Heart left ventricle (tissue), 16 donors: Measurements from ENCODE around the gene DOCK8. TPM values are rescaled to one million over a fixed set of nuclear protein-coding genes. Genes with fewer than 3 reads are reported as not detected.
"Not testable (repeated sequence)": the region's sequence is repeated elsewhere in the genome, so short reads cannot be mapped to it uniquely, and the experiment has no call there.

Experiments used
- ATAC-seq, 4 donors: fragments of 200-7000 bp; cut with Tn5 transposase; one replicate each; pipeline ENCODE4 v1.9.1; 2020 to 2022; ENCODE audit warnings: moderate library complexity in 4 of 4, mild to moderate bottlenecking in 3 of 4, moderate number of reproducible peaks in 1 of 4
- DNase-seq, 5 donors: peaks; one replicate each; pipeline ENCODE4 v3.0.0-alpha.2; 2020
- H3K27ac ChIP-seq, 12 donors: fragments of 200-600 bp; sonication (generic) in 4 of 12; one replicate each; pipeline versions ENCODE4 v1.5.0 to v1.8.0; 2016 to 2022; ENCODE audit warnings: mild to moderate bottlenecking in 2 of 12
- H3K27me3 ChIP-seq, 9 donors: fragments of 200-600 bp; sonication (generic) in 2 of 9; one replicate each; pipeline versions ENCODE4 v1.5.1 to v1.8.0; 2016 to 2022; ENCODE audit warnings: mild to moderate bottlenecking in 3 of 9
- H3K36me3 ChIP-seq, 9 donors: fragments of 200-600 bp; sonication (generic) in 2 of 9; one replicate each; pipeline versions ENCODE4 v1.5.0 to v1.8.0; 2018 to 2022; ENCODE audit warnings: mild to moderate bottlenecking in 2 of 9
- H3K4me1 ChIP-seq, 12 donors: fragments of 200-600 bp; sonication (generic) in 4 of 12; one replicate each; pipeline versions ENCODE4 v1.5.0 to v1.8.0; 2016 to 2022; ENCODE audit warnings: mild to moderate bottlenecking in 3 of 12
- H3K4me3 ChIP-seq, 12 donors: fragments of 200-600 bp; sonication (generic) in 4 of 12; one replicate each; pipeline versions ENCODE4 v1.5.0 to v1.8.0; 2017 to 2022; ENCODE audit warnings: mild to moderate bottlenecking in 9 of 12, moderate library complexity in 4 of 12
- H3K9me3 ChIP-seq, 12 donors: fragments of 200-600 bp; sonication (generic) in 4 of 12; one replicate each; pipeline versions ENCODE4 v1.5.0 to v1.8.0; 2016 to 2022; ENCODE audit warnings: mild to moderate bottlenecking in 1 of 12
- POLR2A ChIP-seq, 2 donors: fragments of 450-650 bp; IDR thresholded peaks; one replicate each; pipeline ENCODE4 v1.6.1; 2017; ENCODE audit warnings: antibody characterized with exemption in 2 of 2, mild to moderate bottlenecking in 2 of 2, moderate library complexity in 2 of 2
- WGBS, 4 donors: extraction: QIAGEN DNeasy Blood & Tissue Kit in 2 of 4; methylation state at CpG; one replicate each; pipeline versions ENCODE4 v1.1.5 to v1.1.7; 2013 to 2018; 5-methylcytosine and 5-hydroxymethylcytosine counted together
- intact Hi-C, 10 donors: fragments of 100-400 bp; cut with DNase I; formaldehyde crosslinking; loops; one replicate each; pipeline versions ENCODE4 v1.11.1 to v1.14.2; 2022
- long read RNA-seq, 3 donors: library from polyadenylated mRNA; unstranded; transcript quantifications; one replicate each; pipeline ENCODE4 v2.0.0, GENCODE V29; 2020 to 2021
- polyA plus RNA-seq, 2 donors: library from polyadenylated mRNA; stranded (reverse); fragments of 200-250 nt; gene quantifications; one replicate each; pipeline ENCODE4 v1.2.3, GENCODE V29; 2013
- total RNA-seq, 9 donors: library from RNA; depleted of rRNA in 2 of 9; stranded (reverse); fragments of >200 nt in 2 of 9; fragmentation: NEBNext Ultra II Directional in 3 of 9; extraction: Animal tissue kit (Norgen Biotek cat#: 25700) in 3 of 9; gene quantifications; one replicate each; pipeline versions ENCODE4 v1.1.0 to v1.2.4, GENCODE V29; 2016 to 2023
- TF ChIP-seq, protein P1 (sequence below), 12 donors: fragments of 200-600 bp; sonication (generic) in 4 of 12; IDR thresholded peaks; one replicate each; pipeline versions ENCODE4 v1.5.0 to v1.8.0; 2018 to 2022; ENCODE audit warnings: antibody characterized with exemption in 12 of 12, mild to moderate bottlenecking in 5 of 12
- donor health status: ischemic (EF 13 %, LVEDD 7.1; RV severe dilation, severe dysfunction).
- donor health status: healthy with polysubstance abuse.
- donor health status: DM: no; HTN: yes; CAD: no.
- donor health status: DM: no; HTN: no; CAD: no.
- donor health status: ischemic (EF 25% LVEDD 6.9; RV normal size, moderate dysfunction).
- donor health status: ischemic (EF 25% LVEDD 5.7; RV mildly dilated, moderate dysfunction).
- donor health status: healthy.
- donor health status: DM: yes; HTN: yes; CAD: no.
- donor health status: ischemic (EF 35%, LVEDD 5.7; RV mildly dilated, moderate dysfunction).
- donor health status: nonischemic (EF 11% LVEDD 7.7; RV severe dilation, severe dysfunction).
- donor health status: DM: yes; HTN: yes; CAD: no.
- donor health status: PGD.
- donor health status: ischemic (EF 29% LVEDD 5.4; RV normal size, mild dysfunction).
- donor health status: nonischemic (EF 23%, LVEDD 6.1; RV moderate dilation, normal function).

The DOCK8 gene
- 10 to 100 TPM in 2 of 9 donors, 1 to 10 TPM in 7; 2.2 to 36.1 (median 3.0) TPM for total RNA-seq
- polyA plus RNA-seq, result 1 to 10 TPM; 1.2 to 1.3 TPM
- long read RNA-seq, donor 1, partial matches to known transcripts, result 2 of 2 reads
- long read RNA-seq, donor 1, other reads (novel, unspliced or antisense), result 0 of 2 reads
- long read RNA-seq, donor 2, partial matches to known transcripts, result 1 of 2 reads
- long read RNA-seq, donor 2, other reads (novel, unspliced or antisense), result 1 of 2 reads
- long read RNA-seq, donor 3, partial matches to known transcripts, result 4 of 4 reads
- long read RNA-seq, donor 3, other reads (novel, unspliced or antisense), result 0 of 4 reads

DNA sequence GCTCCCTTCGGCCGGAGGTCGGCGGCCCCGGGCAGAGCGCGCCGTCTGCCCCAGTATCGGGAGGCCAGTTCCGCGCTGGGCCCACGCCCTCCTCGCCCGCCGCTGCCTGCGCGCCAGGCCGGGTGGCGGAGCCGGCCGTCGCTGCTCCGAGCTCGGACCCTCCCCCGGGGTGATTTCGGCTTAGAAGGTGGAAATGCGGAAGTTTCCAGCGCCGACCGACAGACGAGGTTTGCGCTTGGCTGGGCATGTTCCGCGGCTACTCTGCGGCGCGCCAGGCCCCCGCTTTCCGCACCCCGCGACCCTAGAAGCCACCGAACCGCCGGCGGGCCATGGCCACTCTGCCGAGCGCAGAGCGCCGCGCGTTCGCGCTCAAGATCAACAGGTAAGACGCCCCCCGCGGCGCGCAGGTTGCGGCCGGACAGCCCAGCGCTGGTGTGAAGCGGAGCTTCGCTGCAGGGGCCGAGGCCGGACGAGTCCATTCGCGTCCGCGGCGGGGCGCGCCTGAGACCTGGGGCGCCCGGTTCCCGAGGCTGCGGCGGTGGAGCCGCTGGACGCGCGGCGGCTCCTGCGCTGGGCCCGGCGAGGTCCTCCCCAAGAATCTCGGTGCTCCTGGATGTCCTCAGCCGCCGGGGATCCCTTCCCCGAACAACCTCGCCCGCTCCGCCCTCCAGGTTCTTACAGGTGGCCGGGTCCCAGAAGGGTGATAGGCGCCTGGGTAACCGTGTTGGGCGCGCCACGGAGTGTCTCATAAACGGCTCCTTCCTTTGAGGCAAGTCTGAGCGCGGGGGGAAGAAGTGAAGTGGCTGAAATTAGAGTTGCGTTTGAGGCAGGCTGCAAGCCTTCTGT is at the start of gene DOCK8:
Gene DOCK8, plus strand, starts transcription at position 218 of the 846 bp plus-strand sequence. Its CDS starts 112 bp downstream, at position 330.
- Histone ChIP-seq H3K36me3 (no peaks in the 10 kb centered on the region), H3K9me3 (no peaks in the 10 kb centered on the region), H3K4me3 (peak within 1 kb of the TSS; percentile 33 to 74 (median 57)), H3K27ac (peak within 1 kb of the TSS; percentile 20 to 94 (median 62)), H3K4me1 (peaks cover 0 to 62% (median 4%) of the 10 kb centered on the region in 12 donors), H3K27me3 (peaks cover 0 to 58% (median 26%) of the 10 kb centered on the region in 9 donors)
- intact Hi-C loops, result no loop called here
- TF ChIP-seq, protein P1, sequence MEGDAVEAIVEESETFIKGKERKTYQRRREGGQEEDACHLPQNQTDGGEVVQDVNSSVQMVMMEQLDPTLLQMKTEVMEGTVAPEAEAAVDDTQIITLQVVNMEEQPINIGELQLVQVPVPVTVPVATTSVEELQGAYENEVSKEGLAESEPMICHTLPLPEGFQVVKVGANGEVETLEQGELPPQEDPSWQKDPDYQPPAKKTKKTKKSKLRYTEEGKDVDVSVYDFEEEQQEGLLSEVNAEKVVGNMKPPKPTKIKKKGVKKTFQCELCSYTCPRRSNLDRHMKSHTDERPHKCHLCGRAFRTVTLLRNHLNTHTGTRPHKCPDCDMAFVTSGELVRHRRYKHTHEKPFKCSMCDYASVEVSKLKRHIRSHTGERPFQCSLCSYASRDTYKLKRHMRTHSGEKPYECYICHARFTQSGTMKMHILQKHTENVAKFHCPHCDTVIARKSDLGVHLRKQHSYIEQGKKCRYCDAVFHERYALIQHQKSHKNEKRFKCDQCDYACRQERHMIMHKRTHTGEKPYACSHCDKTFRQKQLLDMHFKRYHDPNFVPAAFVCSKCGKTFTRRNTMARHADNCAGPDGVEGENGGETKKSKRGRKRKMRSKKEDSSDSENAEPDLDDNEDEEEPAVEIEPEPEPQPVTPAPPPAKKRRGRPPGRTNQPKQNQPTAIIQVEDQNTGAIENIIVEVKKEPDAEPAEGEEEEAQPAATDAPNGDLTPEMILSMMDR (IDR thresholded peaks at IDR 0.05), result peak in 5 of 12 donors; percentile 18 to 39 (median 33)
- peak in 1 of 2 donors; percentile 22 for TF ChIP-seq POLR2A (IDR thresholded peaks at IDR 0.05)
- 0 to 3% (median 1%) methylated on average over 31 to 103 of the region's 103 CpGs for WGBS, 4 donors
- ATAC-seq (peak in 3 of 4 donors; percentile 73 to 91 (median 86)), DNase-seq (peak; percentile 42 to 87 (median 67))

DNA sequence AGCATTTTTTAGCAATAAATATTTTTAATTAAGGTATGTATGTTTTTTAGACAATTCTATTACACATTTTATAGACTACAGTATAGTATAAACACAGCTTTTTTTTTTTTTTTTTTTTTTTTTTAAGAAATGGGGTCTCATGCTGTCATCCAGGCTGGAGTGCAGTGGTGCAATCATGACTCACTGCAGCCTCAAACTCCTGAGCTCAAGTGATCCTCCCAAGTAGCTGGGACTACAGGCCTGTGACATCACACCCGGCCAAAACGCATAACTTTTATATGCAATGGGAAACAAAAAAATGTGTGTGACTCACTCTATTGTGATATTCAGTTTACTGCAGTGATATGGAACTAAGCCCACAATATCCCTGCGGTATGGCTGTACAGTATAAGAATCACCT is 44.9 kb upstream of the DOCK8 start:
- H3K4me1 ChIP-seq, H3K27me3 ChIP-seq, H3K4me3 ChIP-seq, ATAC-seq, H3K27ac ChIP-seq, intact Hi-C loops, H3K9me3 ChIP-seq, DNase-seq: not testable (repeated sequence)
- H3K36me3 ChIP-seq, result peaks cover 0 to 32% (median 18%) of the 10 kb centered on the region in 9 donors
- WGBS, 4 donors, result no CpG with 5 or more reads among the region's 3 CpGs

DNA sequence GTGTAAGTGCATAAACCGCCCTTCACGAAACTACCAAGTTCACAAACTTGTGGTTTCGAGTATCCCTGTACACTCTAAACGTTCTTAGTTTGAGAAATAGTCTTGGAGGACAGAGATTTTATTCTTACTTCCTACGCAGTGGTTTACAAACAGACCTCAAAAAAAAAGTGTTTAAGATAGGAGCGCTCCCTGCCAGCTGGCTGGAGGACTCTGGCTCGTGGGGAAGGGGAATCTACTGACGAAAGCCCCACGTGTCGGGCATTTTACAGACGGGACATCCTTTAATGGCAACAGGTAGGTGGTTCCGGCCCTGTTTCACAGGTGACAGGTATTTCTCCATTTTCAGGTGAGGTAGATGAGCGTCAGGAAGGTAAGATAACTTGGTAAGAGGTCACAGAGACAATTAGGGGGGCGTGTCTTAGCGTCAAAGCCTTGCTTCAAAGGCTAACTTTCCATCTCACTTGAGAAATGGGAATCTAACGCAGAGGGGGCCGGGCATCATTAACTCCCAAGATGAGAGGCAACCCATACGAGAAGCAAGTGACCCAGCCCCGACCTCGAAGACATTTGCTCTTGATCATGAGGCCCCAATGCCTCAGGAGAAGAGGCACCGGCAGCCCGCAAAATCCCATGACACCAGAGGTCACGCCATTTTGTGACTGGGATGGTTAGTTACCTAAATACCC is 36.4 kb upstream of the DOCK8 start:
- DNase-seq, result peak in 1 of 5 donors; percentile 21
- H3K4me3 ChIP-seq, result peak overlapping the region in 9 of 12 donors; percentile 19 to 82 (median 59)
- 4 to 23% (median 14%) methylated on average over 11 to 18 of the region's 23 CpGs for WGBS, 4 donors
- H3K27me3 ChIP-seq, H3K4me1 ChIP-seq, ATAC-seq, H3K9me3 ChIP-seq, intact Hi-C loops: not testable (repeated sequence)
- H3K27ac ChIP-seq, result peak overlapping the region in 3 of 12 donors; percentile 22 to 74 (median 34)
- peaks cover 0 to 14% (median 5%) of the 10 kb centered on the region in 9 donors for H3K36me3 ChIP-seq

DNA sequence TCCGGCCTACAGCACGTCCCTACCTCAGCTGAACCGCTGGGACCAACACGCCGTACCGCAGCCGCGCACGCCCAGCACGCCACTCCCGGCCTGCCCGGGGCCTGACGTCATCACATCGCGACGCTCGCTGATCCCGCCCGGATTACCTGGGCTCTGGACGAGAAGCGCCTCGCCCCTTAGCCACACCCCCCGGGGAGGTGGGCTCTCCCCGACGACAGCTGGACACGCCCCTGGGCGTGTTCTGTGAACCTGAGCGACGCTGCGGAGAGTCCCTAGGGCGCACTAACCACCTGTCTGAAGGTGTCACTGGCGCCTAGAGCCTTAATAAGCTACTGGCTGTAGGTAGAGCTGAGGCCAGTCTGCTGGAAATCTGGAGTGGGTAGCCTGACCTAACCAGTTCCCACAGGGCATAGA is 35.7 kb upstream of the DOCK8 start, which contains the start of gene ZNG1A:
Gene ZNG1A, minus strand, starts transcription at position 87 of the 414 bp plus-strand sequence. CDS start 87 bp downstream, outside the sequence.
- ATAC-seq, H3K4me1 ChIP-seq, H3K9me3 ChIP-seq, H3K36me3 ChIP-seq, intact Hi-C loops, H3K27me3 ChIP-seq: not testable (repeated sequence)
- peak; percentile 62 to 83 (median 75) for DNase-seq
- peak within 1 kb of the TSS in 7 of 12 donors; percentile 34 to 74 (median 67) for H3K27ac ChIP-seq
- WGBS, 4 donors, result 0% methylated on average over 1 to 23 of the region's 32 CpGs
- peak within 1 kb of the TSS in 11 of 12 donors; percentile 31 to 82 (median 59) for H3K4me3 ChIP-seq

DNA sequence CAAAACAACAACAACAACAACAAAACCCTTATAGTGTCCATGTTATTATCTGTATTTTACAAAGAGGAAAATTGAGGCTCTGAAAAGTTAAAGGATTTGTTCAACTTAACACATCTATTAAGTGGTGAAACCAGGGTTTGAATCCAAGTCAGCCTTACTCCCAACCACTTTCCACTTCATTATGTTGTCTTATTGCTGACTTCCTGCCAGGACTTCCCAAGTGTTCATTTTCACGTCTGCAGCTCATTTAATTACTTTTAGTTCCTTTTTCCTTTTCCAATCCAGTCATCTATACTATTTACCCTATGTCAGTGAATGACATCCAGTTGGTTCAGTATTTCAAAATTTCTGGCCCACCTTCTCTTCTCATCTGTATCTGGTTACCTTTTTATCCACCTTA is 15.1 kb upstream of the DOCK8 start:
- DNase-seq, H3K9me3 ChIP-seq, intact Hi-C loops, H3K27me3 ChIP-seq, H3K36me3 ChIP-seq, H3K27ac ChIP-seq, H3K4me1 ChIP-seq, H3K4me3 ChIP-seq, ATAC-seq: not testable (repeated sequence)
- WGBS, 4 donors, result 47 to 56% (median 48%) methylated on average over 1 of the region's 1 CpG
